GM18858 (cell line): ENCODE data around the gene IL6.
A peak's percentile ranks its signal among the peaks of the same experiment; 100 is the strongest.

Experiments used
- ATAC-seq: cut with Tn5 transposase; IDR thresholded peaks from one replicate; pipeline ENCODE4 v1.9.1; 2021; ENCODE audit not compliant: unreplicated experiment

The IL6 gene

DNA sequence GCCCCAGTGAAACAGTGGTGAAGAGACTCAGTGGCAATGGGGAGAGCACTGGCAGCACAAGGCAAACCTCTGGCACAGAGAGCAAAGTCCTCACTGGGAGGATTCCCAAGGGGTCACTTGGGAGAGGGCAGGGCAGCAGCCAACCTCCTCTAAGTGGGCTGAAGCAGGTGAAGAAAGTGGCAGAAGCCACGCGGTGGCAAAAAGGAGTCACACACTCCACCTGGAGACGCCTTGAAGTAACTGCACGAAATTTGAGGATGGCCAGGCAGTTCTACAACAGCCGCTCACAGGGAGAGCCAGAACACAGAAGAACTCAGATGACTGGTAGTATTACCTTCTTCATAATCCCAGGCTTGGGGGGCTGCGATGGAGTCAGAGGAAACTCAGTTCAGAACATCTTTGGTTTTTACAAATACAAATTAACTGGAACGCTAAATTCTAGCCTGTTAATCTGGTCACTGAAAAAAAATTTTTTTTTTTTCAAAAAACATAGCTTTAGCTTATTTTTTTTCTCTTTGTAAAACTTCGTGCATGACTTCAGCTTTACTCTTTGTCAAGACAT lies 574 bp upstream of the IL6 start:
- peak; percentile 67 for ATAC-seq

DNA sequence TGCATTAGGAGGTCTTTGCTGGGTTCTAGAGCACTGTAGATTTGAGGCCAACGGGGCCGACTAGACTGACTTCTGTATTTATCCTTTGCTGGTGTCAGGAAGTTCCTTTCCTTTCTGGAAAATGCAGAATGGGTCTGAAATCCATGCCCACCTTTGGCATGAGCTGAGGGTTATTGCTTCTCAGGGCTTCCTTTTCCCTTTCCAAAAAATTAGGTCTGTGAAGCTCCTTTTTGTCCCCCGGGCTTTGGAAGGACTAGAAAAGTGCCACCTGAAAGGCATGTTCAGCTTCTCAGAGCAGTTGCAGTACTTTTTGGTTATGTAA lies 675 bp downstream of the IL6 start:
- ATAC-seq, result no peak

DNA sequence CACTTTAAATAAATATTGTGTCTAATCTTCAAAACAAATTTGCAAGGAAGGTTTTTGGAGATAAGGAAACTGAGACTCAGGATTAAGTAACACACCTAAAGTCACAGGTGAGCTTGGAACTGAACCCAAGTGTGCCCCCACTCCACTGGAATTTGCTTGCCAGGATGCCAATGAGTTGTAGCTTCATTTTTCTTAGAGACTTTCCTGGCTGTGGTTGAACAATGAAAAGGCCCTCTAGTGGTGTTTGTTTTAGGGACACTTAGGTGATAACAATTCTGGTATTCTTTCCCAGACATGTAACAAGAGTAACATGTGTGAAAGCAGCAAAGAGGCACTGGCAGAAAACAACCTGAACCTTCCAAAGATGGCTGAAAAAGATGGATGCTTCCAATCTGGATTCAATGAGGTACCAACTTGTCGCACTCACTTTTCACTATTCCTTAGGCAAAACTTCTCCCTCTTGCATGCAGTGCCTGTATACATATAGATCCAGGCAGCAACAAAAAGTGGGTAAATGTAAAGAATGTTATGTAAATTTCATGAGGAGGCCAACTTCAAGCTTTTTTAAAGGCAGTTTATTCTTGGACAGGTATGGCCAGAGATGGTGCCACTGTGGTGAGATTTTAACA lies 1.5 kb downstream of the IL6 start:
- ATAC-seq, result no peak

DNA sequence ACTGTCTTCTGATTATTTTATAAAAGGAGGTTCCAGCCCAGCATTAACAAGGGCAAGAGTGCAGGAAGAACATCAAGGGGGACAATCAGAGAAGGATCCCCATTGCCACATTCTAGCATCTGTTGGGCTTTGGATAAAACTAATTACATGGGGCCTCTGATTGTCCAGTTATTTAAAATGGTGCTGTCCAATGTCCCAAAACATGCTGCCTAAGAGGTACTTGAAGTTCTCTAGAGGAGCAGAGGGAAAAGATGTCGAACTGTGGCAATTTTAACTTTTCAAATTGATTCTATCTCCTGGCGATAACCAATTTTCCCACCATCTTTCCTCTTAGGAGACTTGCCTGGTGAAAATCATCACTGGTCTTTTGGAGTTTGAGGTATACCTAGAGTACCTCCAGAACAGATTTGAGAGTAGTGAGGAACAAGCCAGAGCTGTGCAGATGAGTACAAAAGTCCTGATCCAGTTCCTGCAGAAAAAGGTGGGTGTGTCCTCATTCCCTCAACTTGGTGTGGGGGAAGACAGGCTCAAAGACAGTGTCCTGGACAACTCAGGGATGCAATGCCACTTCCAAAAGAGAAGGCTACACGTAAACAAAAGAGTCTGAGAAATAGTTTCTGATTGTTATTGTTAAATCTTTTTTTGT lies 2.3 kb downstream of the IL6 start:
- no peak for ATAC-seq

DNA sequence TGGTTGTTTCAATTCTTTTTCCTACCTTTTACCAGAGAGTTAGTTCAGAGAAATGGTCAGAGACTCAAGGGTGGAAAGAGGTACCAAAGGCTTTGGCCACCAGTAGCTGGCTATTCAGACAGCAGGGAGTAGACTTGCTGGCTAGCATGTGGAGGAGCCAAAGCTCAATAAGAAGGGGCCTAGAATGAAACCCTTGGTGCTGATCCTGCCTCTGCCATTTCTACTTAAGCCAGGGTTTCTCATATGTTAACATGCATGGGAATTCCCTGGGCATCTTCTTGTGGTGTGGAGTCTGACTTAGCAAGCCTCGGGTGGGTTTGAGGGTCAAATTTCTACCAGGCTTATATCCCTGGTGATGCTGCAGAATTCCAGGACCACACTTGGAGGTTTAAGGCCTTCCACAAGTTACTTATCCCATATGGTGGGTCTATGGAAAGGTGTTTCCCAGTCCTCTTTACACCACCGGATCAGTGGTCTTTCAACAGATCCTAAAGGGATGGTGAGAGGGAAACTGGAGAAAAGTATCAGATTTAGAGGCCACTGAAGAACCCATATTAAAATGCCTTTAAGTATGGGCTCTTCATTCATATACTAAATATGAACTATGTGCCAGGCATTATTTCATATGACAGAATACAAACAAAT lies 3.2 kb downstream of the IL6 start:
- no peak for ATAC-seq

DNA sequence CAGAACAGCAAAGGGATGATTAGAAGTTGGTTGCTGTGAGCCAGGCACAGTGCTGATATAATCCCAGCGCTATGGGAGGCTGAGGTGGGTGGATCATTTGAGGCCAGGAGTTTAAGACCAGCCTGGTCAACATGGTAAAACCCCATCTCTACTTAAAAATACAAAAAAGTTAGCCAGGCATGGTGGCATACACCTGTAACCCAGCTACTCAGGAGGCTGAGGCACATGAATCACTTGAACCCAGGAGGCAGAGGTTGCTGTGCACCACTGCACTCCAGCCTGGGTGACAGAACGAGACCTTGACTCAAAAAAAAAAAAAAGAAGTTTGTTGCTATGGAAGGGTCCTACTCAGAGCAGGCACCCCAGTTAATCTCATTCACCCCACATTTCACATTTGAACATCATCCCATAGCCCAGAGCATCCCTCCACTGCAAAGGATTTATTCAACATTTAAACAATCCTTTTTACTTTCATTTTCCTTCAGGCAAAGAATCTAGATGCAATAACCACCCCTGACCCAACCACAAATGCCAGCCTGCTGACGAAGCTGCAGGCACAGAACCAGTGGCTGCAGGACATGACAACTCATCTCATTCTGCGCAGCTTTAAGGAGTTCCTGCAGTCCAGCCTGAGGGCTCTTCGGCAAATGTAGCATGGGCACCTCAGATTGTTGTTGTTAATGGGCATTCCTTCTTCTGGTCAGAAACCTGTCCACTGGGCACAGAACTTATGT lies 4.1 kb downstream of the IL6 start:
- ATAC-seq, result no peak

DNA sequence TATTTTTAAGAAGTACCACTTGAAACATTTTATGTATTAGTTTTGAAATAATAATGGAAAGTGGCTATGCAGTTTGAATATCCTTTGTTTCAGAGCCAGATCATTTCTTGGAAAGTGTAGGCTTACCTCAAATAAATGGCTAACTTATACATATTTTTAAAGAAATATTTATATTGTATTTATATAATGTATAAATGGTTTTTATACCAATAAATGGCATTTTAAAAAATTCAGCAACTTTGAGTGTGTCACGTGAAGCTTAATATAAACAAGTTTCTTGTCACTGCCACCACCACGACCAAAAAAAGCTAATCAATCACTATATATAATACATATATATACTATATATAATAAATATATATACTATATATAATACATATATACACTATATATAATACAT lies 4.8 kb downstream of the IL6 start:
- no peak for ATAC-seq

DNA sequence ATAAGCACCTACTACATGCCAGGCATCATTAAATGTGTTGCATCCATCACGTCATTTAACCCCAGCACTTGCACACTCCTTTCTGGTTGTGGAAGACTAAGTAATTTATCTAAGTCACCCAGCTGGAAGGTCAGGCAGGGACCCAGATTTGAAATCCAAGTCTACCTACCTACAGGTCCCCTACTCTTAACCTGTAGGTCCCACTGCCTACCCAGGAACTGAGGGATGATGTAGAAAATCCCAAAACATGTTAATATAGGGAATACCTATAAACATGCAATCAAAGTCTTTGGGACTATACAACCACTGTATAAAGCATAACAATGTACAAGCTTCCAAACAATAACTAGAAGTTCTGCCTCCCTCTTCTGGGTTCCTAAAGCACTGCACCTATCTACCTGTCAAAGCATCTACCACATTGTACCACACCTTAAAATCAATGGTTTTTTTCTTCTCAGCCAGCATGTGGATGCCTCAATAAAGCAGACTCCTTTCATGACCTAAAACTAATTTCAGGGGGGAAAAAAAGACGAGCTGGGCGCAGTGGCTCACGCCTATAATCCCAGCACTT lies 5.6 kb downstream of the IL6 start:
- ATAC-seq, result no peak

DNA sequence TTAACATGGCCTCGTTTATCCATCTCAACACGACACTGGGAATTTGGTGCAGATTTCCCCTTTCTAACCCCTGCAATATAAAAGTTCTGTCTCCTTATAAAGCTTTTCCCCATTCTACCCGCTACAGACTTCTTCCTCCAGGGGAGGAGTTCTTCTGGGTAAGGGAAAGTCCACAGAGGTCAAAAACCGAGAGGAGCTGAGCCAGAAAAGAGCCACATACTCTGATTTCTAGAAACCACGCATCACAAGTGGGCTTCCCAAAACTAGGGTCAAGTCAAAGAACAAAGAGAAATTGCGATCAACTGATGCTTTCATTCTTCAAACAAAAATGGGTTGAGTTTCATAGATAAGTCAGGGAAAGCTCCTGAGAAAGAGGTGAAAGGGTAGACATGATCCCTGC lies 6.8 kb downstream of the IL6 start:
- ATAC-seq, result no peak

DNA sequence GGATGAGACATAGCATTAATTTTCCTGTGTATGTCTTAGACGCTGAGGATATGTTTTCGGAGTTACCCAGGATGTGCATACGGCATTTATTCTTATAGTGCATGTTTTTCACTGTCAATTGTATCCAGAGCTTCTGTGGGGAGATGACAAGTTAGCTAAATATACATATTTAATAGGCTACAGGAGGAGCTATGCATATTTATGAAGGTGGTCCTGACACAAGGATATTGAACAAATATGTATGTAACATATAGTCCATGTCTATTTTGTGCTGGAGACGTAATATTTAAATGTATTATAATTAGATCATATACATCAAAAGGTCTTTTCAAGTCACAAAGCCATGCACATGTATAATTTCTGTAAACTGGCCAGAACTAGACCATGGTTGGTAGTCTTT lies 16.0 kb downstream of the IL6 start:
- no peak for ATAC-seq

DNA sequence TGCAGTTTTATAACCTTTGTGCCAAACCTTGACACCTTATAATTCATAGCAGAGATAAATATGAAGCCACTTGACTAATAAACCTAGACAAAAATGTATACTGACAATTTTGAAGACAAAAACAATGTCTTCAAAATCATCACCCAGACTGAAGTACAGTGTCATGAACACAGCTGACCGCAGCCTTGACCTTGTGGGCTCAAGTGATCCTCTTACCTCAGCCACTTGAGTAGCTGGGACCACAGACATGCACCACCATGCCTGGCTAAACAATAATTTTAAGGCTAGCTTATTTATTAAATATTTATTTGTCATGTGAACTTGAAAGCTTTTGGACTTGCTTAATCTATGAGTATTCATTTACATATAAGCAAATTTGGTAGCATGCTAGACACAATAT lies 24.3 kb downstream of the IL6 start:
- no peak for ATAC-seq

DNA sequence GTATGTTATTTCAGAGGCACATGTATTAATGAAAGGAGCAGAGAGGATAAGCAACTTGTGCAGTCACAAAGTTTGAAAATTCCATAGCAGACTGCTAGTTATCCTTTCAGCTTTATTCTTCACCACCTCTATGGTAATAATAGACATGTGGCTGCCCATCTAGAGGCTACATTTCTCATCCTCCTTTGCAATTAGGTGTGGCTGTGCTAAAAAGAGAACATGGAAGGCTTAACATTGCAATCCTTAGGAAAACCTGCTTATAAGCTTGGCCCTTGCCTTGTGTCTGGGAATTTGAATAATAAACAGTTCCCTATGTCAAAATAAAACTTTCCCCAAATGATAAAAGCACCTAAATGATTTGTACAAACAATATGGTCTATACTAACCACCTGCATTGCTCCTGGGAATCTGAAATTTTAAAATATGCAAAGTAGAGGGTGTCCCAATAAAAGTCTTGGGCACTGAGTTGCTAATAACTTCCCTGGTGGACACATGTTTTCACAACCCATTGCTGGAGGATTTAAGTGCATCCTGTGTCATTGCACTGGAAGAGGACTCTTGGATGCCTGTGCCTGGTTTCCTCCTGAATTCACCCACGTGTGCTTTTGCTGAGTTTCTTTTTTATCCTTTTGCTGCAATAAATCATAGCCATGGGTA lies 30.5 kb downstream of the IL6 start:
- no peak for ATAC-seq

DNA sequence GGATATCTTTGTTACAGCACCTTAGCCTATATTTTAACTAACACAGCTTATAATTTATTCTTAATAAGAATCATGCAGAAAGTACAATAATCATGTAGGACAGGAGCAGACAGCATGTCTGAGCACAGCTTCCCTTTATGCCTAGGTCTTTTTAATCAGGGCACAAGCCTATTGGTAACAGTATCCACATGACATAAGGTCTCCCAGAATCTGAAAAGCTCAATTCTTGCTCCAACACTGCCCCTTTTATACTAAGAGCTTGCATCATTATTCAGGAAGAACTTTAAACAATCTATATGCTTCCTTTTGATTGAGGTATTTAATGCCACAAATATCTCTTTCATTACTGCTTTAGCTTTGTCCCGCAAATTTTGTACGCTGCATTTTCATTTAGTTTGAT lies 31.6 kb downstream of the IL6 start:
- ATAC-seq, result no peak

DNA sequence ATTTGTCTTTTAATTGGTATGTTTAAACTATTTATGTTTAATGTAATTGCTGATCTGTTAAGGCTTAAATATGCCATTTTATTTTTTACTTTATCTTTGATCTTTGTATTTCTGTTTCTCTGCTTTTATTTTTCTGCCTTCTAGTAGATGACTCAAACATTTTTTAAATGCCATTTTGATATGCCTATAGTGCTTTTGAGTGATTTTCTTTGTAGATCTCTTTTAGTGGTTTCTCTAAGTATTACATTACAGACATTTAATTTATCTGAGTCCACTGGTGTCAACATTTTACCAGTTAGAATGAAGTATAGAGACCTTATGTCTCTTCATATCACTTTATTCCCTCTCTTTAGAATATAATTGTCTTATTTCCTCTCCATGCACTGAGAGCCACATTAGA lies 32.7 kb downstream of the IL6 start:
- no peak for ATAC-seq

DNA sequence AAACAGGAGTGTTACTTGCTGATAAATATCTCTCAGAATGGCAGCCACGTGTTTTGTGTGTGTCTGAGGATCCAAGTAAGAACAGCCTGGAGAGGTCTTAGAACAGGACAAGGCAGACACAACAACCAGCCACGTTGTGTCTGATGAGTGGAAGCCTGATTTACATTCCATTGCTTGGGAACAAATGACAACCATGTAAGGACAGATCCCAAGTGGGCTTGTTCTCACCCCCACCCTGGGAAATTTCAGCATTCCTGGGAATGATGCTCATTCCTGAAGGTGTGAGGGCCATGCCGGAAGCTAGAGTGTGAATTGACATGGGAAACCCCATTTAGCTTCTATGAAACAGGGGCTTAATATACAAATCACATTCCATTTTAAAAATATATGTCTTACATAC lies 35.9 kb downstream of the IL6 start:
- ATAC-seq, result no peak

DNA sequence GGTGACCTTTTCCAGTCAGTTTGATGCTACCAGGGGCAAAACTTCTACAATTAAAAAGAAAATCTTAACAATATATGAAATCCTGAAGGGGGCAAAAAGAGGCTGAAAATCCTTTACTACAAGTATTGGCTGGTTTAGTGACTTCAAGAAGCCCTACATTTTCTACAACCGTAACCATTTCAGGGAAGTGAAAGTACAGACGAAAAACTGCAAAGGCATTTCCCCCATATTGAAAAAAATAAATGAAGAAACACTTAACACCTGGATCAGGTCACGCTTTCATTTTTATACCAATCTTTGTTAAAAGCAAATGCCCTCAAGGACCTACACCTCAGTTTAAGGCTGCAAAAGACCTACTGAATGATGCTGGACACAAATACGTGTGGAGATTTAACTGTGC lies 38.6 kb downstream of the IL6 start:
- peak; percentile 89 for ATAC-seq

DNA sequence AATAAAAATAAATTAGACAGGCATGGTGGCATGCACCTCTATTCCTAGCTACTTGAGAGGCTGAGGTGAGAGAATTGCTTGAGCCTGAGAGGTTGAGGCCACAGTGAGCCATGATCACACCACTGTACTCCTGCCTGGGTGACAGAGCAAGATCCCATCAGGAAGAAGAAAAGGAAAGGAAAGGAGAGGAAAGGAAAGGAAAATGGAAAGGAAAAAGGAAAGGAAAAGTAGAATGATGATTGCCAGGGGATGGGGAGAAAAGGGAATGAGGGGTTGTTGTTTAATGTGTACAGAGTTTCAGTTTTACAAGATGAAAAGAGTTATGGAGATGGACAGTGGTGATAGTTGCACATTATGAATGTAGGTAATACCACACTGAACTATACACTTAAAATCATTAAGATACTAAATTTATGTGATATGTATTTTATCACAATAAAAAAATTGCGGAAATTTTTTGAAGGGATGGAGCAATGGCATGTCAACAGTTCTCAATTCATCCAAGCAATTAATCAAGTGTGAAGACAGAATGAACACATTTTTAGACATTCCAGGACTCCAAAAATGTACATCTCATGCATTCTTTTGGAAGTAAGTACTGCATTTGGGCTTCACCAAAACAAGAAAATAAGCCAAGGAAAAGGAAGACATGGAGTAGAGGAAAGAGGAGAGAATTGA lies 44.3 kb downstream of the IL6 start:
- ATAC-seq, result no peak

DNA sequence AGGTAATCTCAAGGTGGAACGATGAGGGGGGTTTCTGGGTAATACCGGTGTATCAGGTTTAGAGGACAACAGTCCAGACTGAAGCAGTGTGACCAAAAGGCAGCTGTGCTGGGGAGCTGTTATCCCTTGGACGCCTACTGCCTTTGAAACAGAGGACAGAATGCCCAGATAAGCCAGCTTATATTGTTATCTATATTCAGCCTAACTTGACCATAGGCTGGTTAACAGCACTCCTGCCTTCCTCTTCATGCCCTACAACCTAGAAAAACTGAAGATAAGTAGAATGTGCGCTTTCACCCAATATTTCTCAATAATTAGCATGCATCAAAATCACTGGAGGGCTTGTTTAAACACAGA lies 44.9 kb downstream of the IL6 start:
- ATAC-seq, result no peak

DNA sequence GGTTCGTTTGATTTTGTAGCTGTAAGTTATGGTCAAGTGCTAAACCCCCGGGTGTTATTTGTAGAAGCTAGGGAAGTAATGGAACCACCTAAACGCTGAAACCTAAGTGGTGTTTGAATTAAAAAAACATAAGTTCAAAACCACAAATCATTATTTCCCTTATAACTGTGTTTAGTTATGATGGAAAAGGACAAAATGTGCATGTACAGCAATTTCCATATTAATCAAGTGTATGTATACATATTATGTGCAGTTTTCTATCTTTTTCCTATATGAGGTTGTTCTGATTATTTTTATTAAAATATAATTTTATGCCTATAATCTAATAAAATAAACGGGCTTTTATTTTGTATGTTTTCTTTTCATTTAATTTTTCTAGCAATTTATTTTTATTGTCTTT lies 45.9 kb downstream of the IL6 start:
- no peak for ATAC-seq

DNA sequence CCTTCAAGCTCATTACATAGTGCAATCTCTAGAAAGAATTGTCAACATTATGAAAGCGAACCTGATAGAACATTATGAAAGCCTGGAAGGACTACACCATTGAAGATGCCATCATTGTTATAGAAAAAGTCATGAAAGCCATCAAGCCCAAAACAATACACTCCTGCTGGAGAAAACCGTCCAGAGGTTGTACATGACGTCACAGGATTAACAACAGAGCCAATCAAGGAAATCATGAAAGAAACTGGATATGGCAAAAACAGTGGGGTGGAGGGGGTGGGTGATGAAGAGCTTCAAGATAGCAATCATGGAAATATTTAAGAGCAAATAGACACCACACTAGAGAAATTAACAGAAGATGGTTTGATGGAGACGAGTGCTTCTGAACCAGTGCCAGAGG lies 50.0 kb downstream of the IL6 start:
- no peak for ATAC-seq
